Liver (tissue), 9 donors: ENCODE measurements around the gene SKOR2. TPM values are rescaled to one million over a fixed set of nuclear protein-coding genes. Genes with fewer than 3 reads are reported as not detected.

ENCODE experiments used
- DNase-seq: peaks from one replicate; pipeline ENCODE4 v3.0.0-alpha.2; 2017; ENCODE audit warnings: low spot score
- H3K27ac ChIP-seq, 2 donors: one replicate each; pipeline ENCODE4 v1.7.0; 2013; ENCODE audit warnings: inconsistent platforms in 2 of 2, low read length in 2 of 2, control low read depth in 1 of 2, low read depth in 1 of 2, mild to moderate bottlenecking in 1 of 2
- H3K27me3 ChIP-seq, 4 donors: one replicate each; pipeline versions ENCODE4 v1.6.1 to v1.7.0; 2013; ENCODE audit warnings: low read length in 3 of 4, inconsistent platforms in 1 of 4, mild to moderate bottlenecking in 1 of 4, moderate library complexity in 1 of 4; ENCODE audit not compliant: control insufficient read depth in 4 of 4, insufficient read depth in 4 of 4
- H3K36me3 ChIP-seq, 4 donors: one replicate each; pipeline versions ENCODE4 v1.6.1 to v1.7.0; 2013; ENCODE audit warnings: low read length in 3 of 4, mild to moderate bottlenecking in 3 of 4, low read depth in 1 of 4, moderate library complexity in 1 of 4; ENCODE audit not compliant: control insufficient read depth in 4 of 4, insufficient read depth in 3 of 4
- H3K4me1 ChIP-seq, 4 donors: one replicate each; pipeline versions ENCODE4 v1.6.1 to v1.7.0; 2013; ENCODE audit warnings: low read length in 3 of 4, mild to moderate bottlenecking in 3 of 4, moderate library complexity in 1 of 4; ENCODE audit not compliant: control insufficient read depth in 4 of 4, insufficient read depth in 4 of 4
- H3K4me3 ChIP-seq, 3 donors: one replicate each; pipeline versions ENCODE4 v1.6.1 to v1.7.0; 2013; ENCODE audit warnings: low read length in 3 of 3, control low read depth in 1 of 3, low read depth in 1 of 3, mild to moderate bottlenecking in 1 of 3
- H3K9ac ChIP-seq, 2 donors: one replicate each; pipeline ENCODE4 v1.7.0; 2013; ENCODE audit warnings: low read length in 2 of 2, mild to moderate bottlenecking in 2 of 2, moderate library complexity in 2 of 2, control low read depth in 1 of 2, low read depth in 1 of 2
- H3K9me3 ChIP-seq, 4 donors: one replicate each; pipeline versions ENCODE4 v1.6.1 to v1.7.0; 2013; ENCODE audit warnings: low read length in 3 of 4; ENCODE audit not compliant: control insufficient read depth in 4 of 4
- ATF3 ChIP-seq: IDR thresholded peaks from 2 replicates; pipeline ENCODE4 v1.6.1; 2016; ENCODE audit warnings: antibody characterized with exemption
- EGR1 ChIP-seq, 2 donors: IDR thresholded peaks; 2 replicates each; pipeline ENCODE4 v1.6.1; 2016 to 2018; ENCODE audit warnings: antibody characterized with exemption in 2 of 2, low read depth in 2 of 2
- FOXA1 ChIP-seq: IDR thresholded peaks from 2 replicates; pipeline ENCODE4 v1.6.1; 2016; ENCODE audit warnings: antibody characterized with exemption
- FOXA2 ChIP-seq: IDR thresholded peaks from 2 replicates; pipeline ENCODE4 v1.6.1; 2016; ENCODE audit warnings: antibody characterized with exemption
- GABPA ChIP-seq, 2 donors: IDR thresholded peaks in 1 of 2; conservative IDR thresholded peaks in 1 of 2; 2 replicates each; pipeline ENCODE4 v1.6.1; 2016; ENCODE audit warnings: antibody characterized with exemption in 2 of 2, mild to moderate bottlenecking in 1 of 2, moderate library complexity in 1 of 2
- HNF4G ChIP-seq: IDR thresholded peaks from 2 replicates; pipeline ENCODE4 v1.6.1; 2016; ENCODE audit warnings: antibody characterized with exemption
- MAX ChIP-seq: IDR thresholded peaks from 2 replicates; pipeline ENCODE4 v1.6.1; 2016; ENCODE audit warnings: antibody characterized with exemption
- NR2F2 ChIP-seq: IDR thresholded peaks from 2 replicates; pipeline ENCODE4 v1.6.1; 2016; ENCODE audit warnings: antibody characterized with exemption
- RAD21 ChIP-seq, 2 donors: IDR thresholded peaks; 2 replicates each; pipeline ENCODE4 v1.6.1; 2016; ENCODE audit warnings: antibody characterized with exemption in 2 of 2, mild to moderate bottlenecking in 2 of 2
- REST ChIP-seq: IDR thresholded peaks from 2 replicates; pipeline ENCODE4 v1.6.1; 2016; ENCODE audit warnings: antibody characterized with exemption, mild to moderate bottlenecking
- RXRA ChIP-seq, 2 donors: IDR thresholded peaks; 2 replicates each; pipeline ENCODE4 v1.6.1; 2017 to 2018; ENCODE audit warnings: antibody characterized with exemption in 2 of 2, mild to moderate bottlenecking in 1 of 2
- YY1 ChIP-seq: IDR thresholded peaks from 2 replicates; pipeline ENCODE4 v1.6.1; 2016; ENCODE audit warnings: antibody characterized with exemption, mild to moderate bottlenecking
- ZBTB33 ChIP-seq: IDR thresholded peaks from 2 replicates; pipeline ENCODE4 v1.6.1; 2016; ENCODE audit warnings: antibody characterized with exemption
- WGBS: extraction: QIAGEN DNeasy Blood & Tissue Kit; methylation state at CpG from one replicate; pipeline ENCODE4 v1.1.7; 2013; 5-methylcytosine and 5-hydroxymethylcytosine counted together
- polyA plus RNA-seq, 2 donors: library from polyadenylated mRNA; stranded (reverse) in 1 of 2; unstranded in 1 of 2; fragments of 200-250 nt in 1 of 2; fragments of >200 nt in 1 of 2; fragmentation: Nextera tagmentation in 1 of 2; extraction: Ambion mirVana in 1 of 2; gene quantifications; one replicate each; pipeline versions ENCODE4 v1.2.1 to v1.2.3, GENCODE V29; 2013 to 2015
- total RNA-seq, 2 donors: library from RNA; depleted of rRNA; stranded (reverse); fragments of >200 nt; gene quantifications; one replicate each; pipeline ENCODE4 v1.2.3, GENCODE V29; 2014
- donor health status: healthy.
- donor health status: healthy.
- donor health status: healthy.
- donor health status: healthy.
- donor health status: healthy.

Gene SKOR2
- total and polyA plus RNA-seq, 4 donors: not detected

- Histone ChIP-seq H3K36me3 (no peaks in the 10 kb centered on the region), H3K9ac (no peak overlapping the region), H3K4me1 (peaks cover 0 to 2% (median 0%) of the 10 kb centered on the region in 4 donors), H3K27ac (no peak overlapping the region), H3K4me3 (no peak overlapping the region), H3K27me3 (peaks cover 6 to 32% (median 22%) of the 10 kb centered on the region in 4 donors), H3K9me3 (peaks cover 0 to 3% (median 0%) of the 10 kb centered on the region in 4 donors)
- WGBS: 6% methylated on average over 31 of the region's 31 CpGs
- DNase-seq: peak; percentile 56
- no peak for TF ChIP-seq YY1
- peak; percentile 99 for TF ChIP-seq REST
- TF ChIP-seq MAX: no peak
Observed at GRCh38 chr18:47254341-47254939, 3.0 kb upstream of the SKOR2 start.

GRCh38 chr18:47253101-47253654 is 1.7 kb upstream of the SKOR2 start:
- no peak overlapping the region for H3K9ac ChIP-seq
- TF ChIP-seq RAD21 (IDR thresholded peaks at IDR 0.05) (no peak), GABPA (IDR thresholded peaks at IDR 0.05 in 1 of 2, conservative IDR thresholded peaks at IDR 0.05 in 1 of 2) (no peak), ATF3 (no peak), HNF4G (no peak), ZBTB33 (no peak)
- H3K9me3 ChIP-seq: peaks cover 0 to 4% (median 2%) of the 10 kb centered on the region in 4 donors
- peaks cover 7 to 35% (median 28%) of the 10 kb centered on the region in 4 donors for H3K27me3 ChIP-seq
- peaks cover 0 to 2% (median under 1%) of the 10 kb centered on the region in 4 donors for H3K4me1 ChIP-seq
- no peaks in the 10 kb centered on the region for H3K36me3 ChIP-seq
- no peak overlapping the region for H3K4me3 ChIP-seq
- H3K27ac ChIP-seq: no peak overlapping the region
- DNase-seq: no peak
- 7% methylated on average over 11 of the region's 11 CpGs for WGBS

- peaks cover 0 to 4% (median 0%) of the 10 kb centered on the region in 4 donors for H3K9me3 ChIP-seq
- H3K27me3 ChIP-seq: peaks cover 10 to 34% (median 30%) of the 10 kb centered on the region in 4 donors
- H3K4me3 ChIP-seq: no peak overlapping the region
- no peak overlapping the region for H3K27ac ChIP-seq
- DNase-seq: no peak
- peaks cover 0 to 10% (median 4%) of the 10 kb centered on the region in 4 donors for H3K4me1 ChIP-seq
- WGBS: 6% methylated on average over 26 of the region's 26 CpGs
- H3K9ac ChIP-seq: no peak overlapping the region
- no peaks in the 10 kb centered on the region for H3K36me3 ChIP-seq
- TF ChIP-seq REST (no peak), NR2F2 (no peak), FOXA1 (no peak), FOXA2 (no peak), RXRA (IDR thresholded peaks at IDR 0.05) (no peak), HNF4G (no peak), ATF3 (no peak), YY1 (no peak), EGR1 (IDR thresholded peaks at IDR 0.05; ENCODE audit: low read depth in 2 of 2) (no peak)
Observed at GRCh38 chr18:47250391-47251046, 941 bp downstream of the SKOR2 start.
